ENCODE data around the gene IGSF6.
"Not testable (repeated sequence)": the region's sequence is repeated elsewhere in the genome, so short reads cannot be mapped to it uniquely, and the experiment has no call there.

IGSF6 gene

DNA sequence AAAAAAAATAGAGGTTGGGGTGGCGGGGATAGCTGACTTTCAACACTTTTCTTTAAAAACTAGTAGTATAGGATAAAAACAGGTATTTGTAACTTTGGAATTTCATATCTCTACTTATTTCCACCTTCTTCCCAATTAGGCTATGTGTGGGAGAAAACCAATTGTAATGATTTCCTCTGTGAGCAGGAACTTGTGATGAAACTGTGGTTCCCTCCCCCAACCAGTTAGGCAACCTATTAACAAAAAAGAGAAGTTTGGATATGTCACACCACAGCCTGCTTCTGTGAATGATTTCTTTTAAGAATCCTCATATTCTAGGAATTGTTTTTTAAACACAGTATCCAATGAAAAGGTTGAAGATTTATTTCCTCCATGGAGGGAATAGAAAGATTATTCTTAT, 1.9 kb downstream of the IGSF6 start:
- H3K9me3 ChIP-seq (ENCODE audit: control insufficient read depth, low read length) = no peaks in the 10 kb centered on the region
- H3K36me3 ChIP-seq (ENCODE audit: control insufficient read depth, insufficient read depth, low read length) = no peaks in the 10 kb centered on the region
- no peak overlapping the region for H3K4me3 ChIP-seq (ENCODE audit: low read length)
- H3K27me3 ChIP-seq (ENCODE audit: control insufficient read depth, insufficient read depth, low read length) = no peaks in the 10 kb centered on the region
- H3K9ac ChIP-seq (ENCODE audit: low read length) = no peak overlapping the region
- H3K4me1 ChIP-seq (ENCODE audit: control insufficient read depth, insufficient read depth, low read length) = peaks cover 12% of the 10 kb centered on the region

GRCh38 chr16:21649826-21650406, 2.5 kb downstream of the IGSF6 start:
- not testable (repeated sequence) for H3K9ac ChIP-seq (ENCODE audit: low read length); H3K9me3 ChIP-seq (ENCODE audit: control insufficient read depth, low read length); H3K27me3 ChIP-seq (ENCODE audit: control insufficient read depth, insufficient read depth, low read length); H3K4me3 ChIP-seq (ENCODE audit: low read length); H3K36me3 ChIP-seq (ENCODE audit: control insufficient read depth, insufficient read depth, low read length)
- H3K4me1 ChIP-seq (ENCODE audit: control insufficient read depth, insufficient read depth, low read length) = peaks cover 12% of the 10 kb centered on the region

DNA sequence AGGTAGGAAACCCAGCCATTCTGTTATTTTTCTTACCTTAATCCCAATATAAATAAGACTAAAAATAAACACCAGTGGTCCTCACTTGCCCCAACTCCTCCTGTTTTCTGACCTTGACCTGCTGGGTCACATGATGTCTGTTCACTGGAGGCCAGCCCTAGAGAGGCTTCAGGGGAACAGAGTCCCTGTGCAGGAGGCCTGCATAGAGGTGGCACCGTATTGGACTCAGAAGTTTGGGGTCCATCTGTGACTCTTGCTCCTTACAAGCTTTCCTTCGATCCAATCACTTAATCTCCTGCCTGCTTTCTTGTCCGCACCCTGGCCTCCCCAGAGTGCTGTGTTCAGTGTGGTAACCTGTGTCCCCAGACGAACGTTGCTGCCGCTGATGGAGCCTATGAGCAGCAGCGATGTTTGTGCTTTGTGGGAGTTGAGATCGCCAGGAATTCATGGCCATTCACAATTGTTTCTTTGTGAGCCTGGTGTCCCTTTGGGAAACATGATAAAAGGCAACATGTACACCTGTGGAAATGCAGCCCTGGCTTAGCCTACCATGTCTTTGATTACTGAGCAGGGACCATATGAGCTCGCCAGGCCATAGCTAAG, 4.7 kb downstream of the IGSF6 start:
- Histone ChIP-seq H3K27me3 (ENCODE audit: control insufficient read depth, insufficient read depth, low read length) (no peaks in the 10 kb centered on the region), H3K36me3 (ENCODE audit: control insufficient read depth, insufficient read depth, low read length) (no peaks in the 10 kb centered on the region), H3K9me3 (ENCODE audit: control insufficient read depth, low read length) (no peaks in the 10 kb centered on the region), H3K4me3 (ENCODE audit: low read length) (no peak overlapping the region), H3K4me1 (ENCODE audit: control insufficient read depth, insufficient read depth, low read length) (peaks cover 12% of the 10 kb centered on the region), H3K9ac (ENCODE audit: low read length) (no peak overlapping the region)

- H3K9me3 ChIP-seq (ENCODE audit: control insufficient read depth, low read length) = no peaks in the 10 kb centered on the region
- peaks cover 12% of the 10 kb centered on the region for H3K4me1 ChIP-seq (ENCODE audit: control insufficient read depth, insufficient read depth, low read length)
- H3K36me3 ChIP-seq (ENCODE audit: control insufficient read depth, insufficient read depth, low read length) = no peaks in the 10 kb centered on the region
- no peak overlapping the region for H3K9ac ChIP-seq (ENCODE audit: low read length)
- H3K27me3 ChIP-seq (ENCODE audit: control insufficient read depth, insufficient read depth, low read length) = no peaks in the 10 kb centered on the region
- H3K4me3 ChIP-seq (ENCODE audit: low read length) = no peak overlapping the region
These were observed 5.5 kb downstream of the IGSF6 start for GRCh38 chr16:21646721-21647561.

DNA sequence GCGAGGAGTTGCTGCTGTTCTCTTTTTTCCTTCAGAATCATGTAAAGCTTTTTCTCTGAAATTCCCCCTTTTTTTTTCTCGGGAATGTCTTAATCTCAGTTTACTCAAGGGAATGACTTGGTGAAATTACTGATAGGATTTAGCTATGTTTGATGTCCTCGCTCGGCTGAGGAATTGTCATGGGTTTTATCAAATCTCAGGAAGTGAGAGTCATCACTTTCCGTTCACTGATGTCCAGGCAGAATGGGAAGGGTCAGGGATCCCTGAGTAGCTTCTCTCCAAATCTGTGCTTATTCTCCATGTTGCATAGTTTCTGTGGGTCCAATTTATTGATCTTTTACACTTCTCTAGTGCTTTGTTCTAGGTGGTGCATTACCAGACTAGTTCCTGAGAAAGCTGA, 6.3 kb downstream of the IGSF6 start:
- peak overlapping the region; percentile 10 for H3K9ac ChIP-seq (ENCODE audit: low read length)
- H3K9me3 ChIP-seq (ENCODE audit: control insufficient read depth, low read length) = no peaks in the 10 kb centered on the region
- no peaks in the 10 kb centered on the region for H3K36me3 ChIP-seq (ENCODE audit: control insufficient read depth, insufficient read depth, low read length)
- H3K27me3 ChIP-seq (ENCODE audit: control insufficient read depth, insufficient read depth, low read length) = no peaks in the 10 kb centered on the region
- peaks cover 12% of the 10 kb centered on the region for H3K4me1 ChIP-seq (ENCODE audit: control insufficient read depth, insufficient read depth, low read length)
- H3K4me3 ChIP-seq (ENCODE audit: low read length) = no peak overlapping the region

GRCh38 chr16:21645261-21645721, 7.1 kb downstream of the IGSF6 start:
- no peak overlapping the region for H3K4me3 ChIP-seq (ENCODE audit: low read length)
- H3K36me3 ChIP-seq (ENCODE audit: control insufficient read depth, insufficient read depth, low read length) = no peaks in the 10 kb centered on the region
- H3K4me1 ChIP-seq (ENCODE audit: control insufficient read depth, insufficient read depth, low read length) = peaks cover 12% of the 10 kb centered on the region
- no peaks in the 10 kb centered on the region for H3K9me3 ChIP-seq (ENCODE audit: control insufficient read depth, low read length)
- H3K27me3 ChIP-seq (ENCODE audit: control insufficient read depth, insufficient read depth, low read length) = no peaks in the 10 kb centered on the region
- peak overlapping the region; percentile 10 for H3K9ac ChIP-seq (ENCODE audit: low read length)

- H3K4me3 ChIP-seq (ENCODE audit: low read length) = no peak overlapping the region
- H3K9ac ChIP-seq (ENCODE audit: low read length) = no peak overlapping the region
- H3K36me3 ChIP-seq (ENCODE audit: control insufficient read depth, insufficient read depth, low read length) = no peaks in the 10 kb centered on the region
- no peaks in the 10 kb centered on the region for H3K27me3 ChIP-seq (ENCODE audit: control insufficient read depth, insufficient read depth, low read length)
- peaks cover 12% of the 10 kb centered on the region for H3K4me1 ChIP-seq (ENCODE audit: control insufficient read depth, insufficient read depth, low read length)
- H3K9me3 ChIP-seq (ENCODE audit: control insufficient read depth, low read length) = no peaks in the 10 kb centered on the region
These were observed 7.7 kb downstream of the IGSF6 start for GRCh38 chr16:21644674-21645073.

- H3K27me3 ChIP-seq (ENCODE audit: control insufficient read depth, insufficient read depth, low read length) = no peaks in the 10 kb centered on the region
- H3K4me1 ChIP-seq (ENCODE audit: control insufficient read depth, insufficient read depth, low read length) = peaks cover 12% of the 10 kb centered on the region
- no peak overlapping the region for H3K4me3 ChIP-seq (ENCODE audit: low read length)
- H3K9ac ChIP-seq (ENCODE audit: low read length) = no peak overlapping the region
- H3K9me3 ChIP-seq (ENCODE audit: control insufficient read depth, low read length) = no peaks in the 10 kb centered on the region
- H3K36me3 ChIP-seq (ENCODE audit: control insufficient read depth, insufficient read depth, low read length) = no peaks in the 10 kb centered on the region
These were observed 8.6 kb downstream of the IGSF6 start for GRCh38 chr16:21643785-21644184.

DNA sequence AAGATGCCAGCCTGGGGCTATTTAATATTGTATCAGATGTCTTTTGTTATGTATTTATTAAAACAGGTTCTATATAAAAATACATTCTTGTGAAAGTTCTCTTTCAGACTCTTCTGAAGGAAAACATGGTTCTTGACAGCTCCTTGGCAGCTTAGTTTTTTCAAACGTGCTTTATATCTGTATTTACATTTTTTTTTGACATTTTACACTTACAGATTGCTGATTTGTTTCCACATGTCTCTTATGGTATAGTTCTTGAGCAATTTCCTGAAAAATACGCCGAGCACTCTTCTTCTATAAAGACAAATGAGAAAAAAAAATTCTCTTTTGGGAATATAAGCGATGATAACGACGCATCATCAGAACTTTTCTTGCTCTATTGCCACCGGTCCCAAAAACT, 9.5 kb downstream of the IGSF6 start:
- Histone ChIP-seq H3K36me3 (ENCODE audit: control insufficient read depth, insufficient read depth, low read length) (no peaks in the 10 kb centered on the region), H3K9ac (ENCODE audit: low read length) (no peak overlapping the region), H3K27me3 (ENCODE audit: control insufficient read depth, insufficient read depth, low read length) (no peaks in the 10 kb centered on the region), H3K4me1 (ENCODE audit: control insufficient read depth, insufficient read depth, low read length) (peaks cover 17% of the 10 kb centered on the region), H3K4me3 (ENCODE audit: low read length) (no peak overlapping the region), H3K9me3 (ENCODE audit: control insufficient read depth, low read length) (no peaks in the 10 kb centered on the region)

GRCh38 chr16:21641916-21642315, 10.5 kb downstream of the IGSF6 start:
- Histone ChIP-seq H3K4me3 (ENCODE audit: low read length) (no peak overlapping the region), H3K9me3 (ENCODE audit: control insufficient read depth, low read length) (no peaks in the 10 kb centered on the region), H3K4me1 (ENCODE audit: control insufficient read depth, insufficient read depth, low read length) (peaks cover 17% of the 10 kb centered on the region), H3K36me3 (ENCODE audit: control insufficient read depth, insufficient read depth, low read length) (no peaks in the 10 kb centered on the region), H3K9ac (ENCODE audit: low read length) (no peak overlapping the region), H3K27me3 (ENCODE audit: control insufficient read depth, insufficient read depth, low read length) (no peaks in the 10 kb centered on the region)

DNA sequence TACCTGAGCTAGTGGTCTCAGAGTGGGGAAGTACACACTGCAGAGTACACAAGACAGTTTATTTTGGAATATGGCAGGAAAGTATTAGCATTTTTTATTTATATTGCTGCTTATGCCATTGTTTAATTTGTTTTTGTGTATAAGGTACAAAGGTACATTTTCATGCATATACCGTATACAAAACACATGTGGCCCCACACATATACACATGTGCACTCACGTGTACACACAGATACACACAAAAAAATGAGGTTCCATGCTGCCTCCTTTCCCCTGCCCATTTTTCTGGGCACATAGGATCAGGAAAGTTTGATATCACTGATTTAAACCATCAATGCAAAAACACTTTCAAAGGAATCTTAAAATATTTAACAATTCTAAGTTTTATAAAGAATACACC, 12.9 kb downstream of the IGSF6 start:
- Histone ChIP-seq H3K9ac (ENCODE audit: low read length) (no peak overlapping the region), H3K4me1 (ENCODE audit: control insufficient read depth, insufficient read depth, low read length) (peaks cover 7% of the 10 kb centered on the region), H3K36me3 (ENCODE audit: control insufficient read depth, insufficient read depth, low read length) (no peaks in the 10 kb centered on the region), H3K27me3 (ENCODE audit: control insufficient read depth, insufficient read depth, low read length) (no peaks in the 10 kb centered on the region), H3K4me3 (ENCODE audit: low read length) (no peak overlapping the region), H3K9me3 (ENCODE audit: control insufficient read depth, low read length) (no peaks in the 10 kb centered on the region)

GRCh38 chr16:21638573-21638975, 13.8 kb downstream of the IGSF6 start:
- Histone ChIP-seq H3K9me3 (ENCODE audit: control insufficient read depth, low read length) (no peaks in the 10 kb centered on the region), H3K36me3 (ENCODE audit: control insufficient read depth, insufficient read depth, low read length) (no peaks in the 10 kb centered on the region), H3K9ac (ENCODE audit: low read length) (no peak overlapping the region), H3K4me3 (ENCODE audit: low read length) (no peak overlapping the region), H3K4me1 (ENCODE audit: control insufficient read depth, insufficient read depth, low read length) (peaks cover 15% of the 10 kb centered on the region), H3K27me3 (ENCODE audit: control insufficient read depth, insufficient read depth, low read length) (no peaks in the 10 kb centered on the region)

Data from mucosa of stomach (tissue), 1 donor.